Activated CD8-positive, alpha-beta memory T cell treated with anti-CD3 and anti-CD28 coated beads, Interleukin-2, amount 50 U/mL, for 4 hours (primary cell): Measurements from ENCODE around the gene CST3.
"Not testable (repeated sequence)": the region's sequence is repeated elsewhere in the genome, so short reads cannot be mapped to it uniquely, and the experiment has no call there.

Experiments
- DNase-seq: peaks from one replicate; pipeline ENCODE4 v3.0.0-alpha.2; 2020

The CST3 gene

DNA sequence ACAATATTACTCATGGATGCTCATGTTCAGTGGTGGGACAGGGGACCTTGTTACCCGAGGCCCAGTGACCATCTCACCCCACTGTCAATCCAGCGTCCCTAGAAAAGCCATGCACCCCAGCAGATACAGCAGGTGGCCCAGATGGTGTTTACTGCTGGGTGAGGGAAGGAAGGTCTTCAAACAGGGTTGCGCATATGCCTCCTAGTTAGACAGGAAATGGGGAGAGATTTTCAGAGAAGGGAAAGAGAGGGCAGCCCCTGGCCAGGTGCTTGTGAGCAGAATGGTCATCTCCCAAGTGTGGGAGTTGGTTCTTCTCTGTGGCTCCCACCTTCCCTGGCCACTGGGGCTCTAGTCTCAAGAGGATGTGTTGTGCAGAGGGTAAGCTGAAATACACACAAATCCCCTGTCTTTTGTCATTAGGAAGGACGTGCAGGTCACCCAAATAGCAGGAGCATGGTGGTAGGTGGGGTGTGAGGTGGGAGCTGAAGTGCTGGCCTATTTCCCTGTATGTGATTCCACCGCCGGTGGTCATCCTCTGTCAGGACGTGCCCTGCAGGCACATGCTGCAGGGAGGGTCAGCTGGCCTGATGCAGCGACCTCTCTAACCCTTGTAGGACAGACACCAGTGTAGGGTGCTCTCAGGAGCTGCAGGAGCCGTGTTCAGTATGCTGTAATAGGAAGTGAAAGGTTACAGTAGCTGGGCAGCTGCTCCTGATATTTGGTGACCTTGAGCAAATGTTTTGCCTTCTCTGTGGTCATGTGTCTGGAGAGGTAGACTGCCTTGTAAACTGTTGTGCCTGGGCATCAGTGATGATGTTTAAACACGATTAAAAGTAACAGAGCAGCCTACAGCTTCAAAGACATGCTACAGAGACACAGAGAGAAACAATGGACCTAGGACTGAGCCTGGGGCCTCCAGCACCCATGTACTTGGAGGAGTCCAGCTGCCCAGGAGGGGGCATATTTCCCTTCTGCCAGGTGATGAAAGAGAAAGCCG lies 3.2 kb upstream of the CST3 start:
- no peak for DNase-seq

DNA sequence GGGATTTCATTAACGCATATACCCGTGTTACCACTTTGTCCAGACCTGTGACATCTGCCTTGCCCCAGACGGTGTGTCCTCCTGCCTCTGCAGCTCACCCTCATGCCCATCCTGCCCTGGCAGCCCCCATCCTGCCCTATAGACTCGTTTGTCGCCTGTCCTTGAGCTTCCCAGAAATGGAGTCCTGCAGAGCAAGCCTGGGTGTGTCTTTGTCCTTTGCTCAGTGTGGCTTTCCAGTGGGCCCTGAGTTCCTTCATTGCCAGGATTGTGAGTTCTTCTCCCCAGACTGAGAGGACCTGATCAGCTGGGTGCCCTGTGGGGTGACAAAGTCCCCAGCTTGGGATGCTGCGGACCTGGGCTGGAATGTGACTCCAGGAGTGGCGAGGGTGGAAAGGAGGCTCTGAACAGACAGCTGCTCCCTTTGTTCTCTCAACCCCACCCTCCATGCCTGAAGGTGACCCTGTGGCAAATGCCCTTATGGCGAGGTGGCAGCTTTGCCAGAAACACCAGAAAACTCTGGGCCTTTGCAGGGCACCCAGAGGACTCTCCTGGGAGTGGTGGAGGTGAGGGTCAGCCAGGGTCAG lies 2.4 kb upstream of the CST3 start:
- no peak for DNase-seq

DNA sequence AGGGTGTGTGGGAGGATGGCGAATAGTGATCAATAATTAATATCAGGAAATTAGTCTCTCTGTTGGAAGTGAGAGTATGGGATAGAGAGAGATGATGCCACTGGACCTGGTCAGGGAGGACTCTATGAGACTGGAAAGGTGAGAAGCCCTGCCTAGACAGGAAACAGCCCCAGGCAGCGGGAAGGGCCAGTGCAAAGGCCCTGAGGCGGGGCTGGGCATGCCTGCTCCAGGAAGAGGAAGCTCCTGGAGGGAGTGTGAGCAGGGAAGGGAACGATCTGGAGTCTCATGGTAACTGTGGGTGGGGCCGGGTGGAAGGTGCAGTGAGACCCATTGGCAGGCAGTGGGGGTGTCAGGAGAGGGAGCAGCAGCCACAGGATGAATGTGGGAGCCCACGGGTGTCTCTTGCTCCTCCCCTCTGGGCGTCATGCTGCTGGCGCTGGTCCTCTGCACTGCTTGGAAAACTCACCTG lies 1.8 kb upstream of the CST3 start:
- no peak for DNase-seq

DNA sequence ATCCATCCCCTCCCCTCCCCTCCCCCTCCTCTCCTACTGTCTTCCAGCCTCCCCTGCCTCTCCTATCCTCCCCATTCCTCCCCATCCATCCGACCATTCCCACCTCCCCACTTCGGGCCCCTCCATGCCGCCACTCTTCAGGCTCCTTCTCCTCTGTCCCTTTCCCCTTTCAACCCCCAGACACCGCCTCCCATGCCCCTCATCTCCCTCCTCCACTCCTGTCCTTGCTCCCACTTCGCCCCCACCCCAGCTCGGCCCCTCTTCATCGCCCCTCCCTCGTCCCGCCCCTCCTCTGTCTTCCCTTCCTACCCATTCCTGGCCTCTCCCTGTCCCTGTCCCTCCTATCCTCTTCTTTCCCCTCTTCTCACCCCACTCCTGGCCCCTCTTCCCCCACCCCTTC lies 554 bp upstream of the CST3 start:
- DNase-seq, result no peak

DNA sequence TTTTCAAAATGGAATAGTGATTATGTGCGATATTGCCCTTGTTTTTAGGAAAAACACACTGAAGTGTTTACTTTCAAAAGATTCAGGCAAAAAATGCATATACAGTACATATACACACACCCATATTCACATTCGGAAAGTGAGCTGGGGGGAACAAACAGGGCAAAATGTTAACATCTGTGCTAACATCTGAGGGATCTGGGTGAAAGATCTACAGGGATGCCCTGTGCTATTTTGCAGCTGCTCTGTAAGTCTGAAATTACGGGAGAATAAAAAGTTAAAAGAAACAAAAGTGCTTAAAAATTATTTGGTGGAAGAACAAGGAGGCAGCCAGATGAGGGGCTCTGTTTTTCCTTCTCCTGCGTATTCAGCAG lies 860 bp downstream of the CST3 start:
- DNase-seq, result no peak

DNA sequence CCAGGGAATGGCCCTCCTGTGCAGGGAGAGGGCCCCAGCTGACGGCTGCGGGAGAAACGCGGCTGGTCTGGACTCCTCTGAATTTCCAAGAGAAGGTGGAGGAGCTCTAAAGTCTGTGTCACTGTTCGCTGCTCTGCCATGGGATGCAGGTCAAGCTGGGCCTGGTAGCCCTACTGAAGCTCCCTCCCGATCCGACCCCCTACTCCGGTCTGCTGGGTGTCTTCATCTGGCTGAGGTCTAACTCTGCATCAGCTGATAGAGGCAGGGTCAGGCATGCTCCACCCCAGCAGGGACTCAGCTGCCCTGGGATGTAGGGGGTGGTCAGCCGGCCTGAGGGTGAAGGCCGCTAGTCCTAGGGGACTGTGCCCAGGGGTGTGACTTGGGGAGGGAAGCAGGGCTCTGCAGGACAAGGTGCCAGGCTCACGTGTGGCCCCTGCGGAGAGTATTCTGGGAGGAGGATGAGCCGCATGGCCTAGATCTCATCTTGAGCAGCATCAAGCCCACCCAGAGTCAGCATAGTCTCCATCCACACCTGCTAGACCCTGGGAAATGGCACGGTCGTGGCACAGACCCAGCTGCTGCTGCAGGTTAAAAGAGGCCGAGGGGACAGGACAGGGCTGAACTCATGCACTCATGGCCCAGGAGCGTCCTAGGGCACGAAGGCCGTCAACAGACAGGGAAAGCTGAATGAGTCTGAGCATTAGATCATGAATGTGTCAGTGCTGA lies 1.4 kb downstream of the CST3 start:
- no peak for DNase-seq

DNA sequence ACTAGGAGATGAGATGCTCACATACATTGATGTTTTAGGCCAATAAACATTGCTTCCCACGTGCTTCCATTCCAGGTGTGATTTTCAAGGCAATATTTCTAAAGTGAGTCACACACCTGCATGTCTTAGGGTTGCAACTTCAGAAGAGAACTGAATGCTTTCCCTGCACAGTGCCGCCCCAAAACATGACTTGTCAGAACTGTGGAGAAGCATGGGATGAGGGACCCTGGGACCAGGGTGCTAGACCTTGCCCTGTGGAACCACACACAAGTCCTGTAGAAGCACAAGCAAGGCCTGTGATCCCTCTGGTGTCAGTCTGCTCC lies 2.0 kb downstream of the CST3 start:
- not testable (repeated sequence) for DNase-seq

DNA sequence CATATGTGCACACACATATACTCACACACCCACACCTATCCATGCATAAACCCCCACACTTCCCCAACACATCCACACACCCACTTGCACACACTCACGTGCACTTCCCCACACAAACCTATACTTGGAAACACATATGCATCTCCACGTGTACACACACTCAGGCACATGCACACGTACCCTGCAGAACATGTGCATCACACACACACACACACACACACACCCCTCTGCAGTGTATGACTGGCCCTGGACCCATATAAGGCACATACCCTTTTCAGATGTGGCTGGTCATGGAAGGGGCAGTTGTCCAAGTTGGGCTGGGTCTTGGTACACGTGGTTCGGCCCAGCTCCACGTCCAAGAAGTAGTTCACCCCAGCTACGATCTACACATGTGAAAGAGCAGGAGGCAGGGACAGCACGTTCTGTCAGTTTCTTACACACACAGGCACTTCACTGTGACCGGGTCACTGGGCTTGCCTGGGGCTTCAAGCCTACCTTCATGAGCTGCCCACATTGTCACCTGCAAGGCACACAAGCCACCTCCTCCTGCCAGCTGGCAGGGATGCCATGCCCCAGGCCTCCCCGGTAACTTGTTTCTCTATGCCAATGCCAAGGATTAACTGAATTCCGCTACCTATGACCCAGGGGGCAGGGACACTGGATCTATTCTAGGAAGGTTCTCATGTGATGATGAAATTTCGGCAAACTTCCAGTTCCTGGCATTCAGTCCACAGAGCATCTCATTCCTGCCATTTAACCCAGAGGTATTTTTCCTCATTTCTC lies 2.6 kb downstream of the CST3 start:
- DNase-seq, result no peak

DNA sequence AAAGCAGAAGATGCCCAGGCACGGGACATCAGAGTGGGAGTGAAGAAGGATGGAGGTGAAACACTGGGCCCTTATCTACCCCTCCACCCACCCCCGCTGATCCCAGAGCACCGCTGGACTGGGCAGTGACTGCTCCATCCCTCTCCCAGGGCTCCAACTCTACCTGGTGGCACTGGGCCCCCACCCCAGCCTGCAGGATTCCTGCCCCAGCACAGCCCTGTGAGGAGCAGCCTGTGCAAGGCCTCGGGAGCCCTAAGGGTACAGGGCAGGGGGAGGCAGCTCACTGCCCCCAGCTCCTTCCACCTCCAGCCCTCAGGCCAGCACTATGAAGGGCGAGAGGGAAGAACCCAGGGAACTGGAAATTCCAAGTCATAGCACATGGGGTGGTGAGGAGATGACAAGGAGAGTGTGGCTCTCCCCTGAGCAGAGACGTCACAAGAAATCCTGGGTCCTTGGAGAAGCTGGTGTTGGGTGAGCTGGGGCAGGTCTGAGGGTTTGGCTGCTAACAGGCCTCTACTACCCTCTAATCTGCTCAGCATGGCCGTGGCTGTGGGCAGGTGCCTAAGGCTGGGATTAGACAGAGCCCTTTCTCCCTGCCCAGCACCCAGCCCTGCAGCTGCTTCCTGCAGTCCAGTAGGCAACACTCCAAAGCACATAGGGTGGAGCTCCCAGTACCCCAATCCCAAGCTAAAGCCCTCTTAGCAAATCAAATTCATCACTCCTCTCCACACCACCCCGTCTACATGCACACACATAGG lies 3.5 kb downstream of the CST3 start:
- DNase-seq, result no peak

DNA sequence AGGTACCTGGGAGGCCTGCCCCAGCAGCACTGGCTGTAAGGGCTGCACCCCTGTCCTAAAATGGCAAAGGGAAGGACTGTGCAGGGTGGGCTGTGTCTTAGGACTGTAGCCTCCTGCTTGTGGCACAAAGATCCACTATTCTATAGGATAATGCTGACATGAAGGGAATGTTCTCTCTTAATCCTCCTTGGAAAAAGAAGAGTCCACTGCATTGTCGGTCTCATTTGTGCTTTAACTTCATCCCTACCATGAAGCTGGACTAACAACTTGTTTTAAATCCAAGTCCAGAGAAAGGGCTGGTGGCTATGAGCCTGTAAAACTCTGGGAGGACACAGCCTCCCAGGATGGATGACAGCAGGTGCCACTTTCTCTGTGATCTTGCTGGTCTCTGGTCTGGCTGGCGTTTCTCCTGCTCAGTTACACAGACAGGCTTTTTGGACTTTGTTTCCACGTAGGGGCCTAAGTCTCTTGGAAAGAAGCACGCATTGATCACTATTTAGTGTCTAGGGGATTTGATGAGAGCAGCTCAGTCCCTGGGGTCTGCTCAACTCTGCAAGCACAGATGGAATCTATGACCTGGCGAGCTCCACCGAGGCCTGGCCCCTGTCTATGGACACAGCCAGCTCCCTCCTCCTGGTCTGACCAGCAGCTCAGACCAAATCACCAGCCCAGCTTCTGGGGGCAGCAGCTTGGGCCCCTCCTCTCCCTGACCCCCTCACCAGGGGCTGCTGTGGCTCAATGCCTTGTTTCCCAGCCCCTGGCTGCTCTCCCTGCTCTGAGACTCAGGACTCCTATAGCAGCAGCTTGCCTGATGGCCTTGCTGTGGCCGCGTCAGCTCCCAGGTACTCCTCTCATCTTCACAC lies 4.8 kb downstream of the CST3 start:
- no peak for DNase-seq

DNA sequence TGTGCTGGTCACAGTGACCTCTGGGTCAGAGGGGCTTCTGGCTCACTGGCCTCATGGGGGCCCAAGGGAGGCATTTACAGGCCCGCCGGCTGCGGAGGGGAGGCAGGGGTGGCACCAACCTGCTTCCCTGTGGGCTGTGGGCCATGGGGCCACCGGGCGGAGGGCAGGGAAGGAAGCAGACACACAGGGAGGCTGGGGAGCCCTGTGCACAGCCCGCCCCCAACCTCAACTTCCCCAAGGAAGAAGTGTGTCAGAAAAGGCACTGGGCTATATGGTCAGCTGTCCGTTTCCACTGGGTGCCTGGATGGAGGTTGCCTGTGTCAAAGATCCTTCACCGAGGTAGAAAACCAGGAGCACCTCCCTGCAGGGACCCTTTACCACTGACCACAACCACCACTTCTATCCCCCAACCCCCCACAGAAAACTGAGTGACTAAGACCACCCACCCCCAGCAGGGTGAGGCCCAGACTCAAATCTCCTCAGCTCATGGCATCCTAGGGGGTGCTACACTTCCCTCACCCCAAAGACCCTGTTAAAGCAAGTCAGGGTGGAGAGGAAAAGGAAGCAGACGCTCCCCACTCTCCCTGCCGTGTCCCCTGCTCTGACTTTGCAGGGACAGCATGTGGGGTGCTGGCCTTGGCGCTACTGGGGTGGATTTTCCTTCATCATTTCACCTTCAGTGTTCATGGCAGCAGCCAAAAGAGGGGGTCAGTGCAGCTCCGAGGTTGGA lies 5.6 kb downstream of the CST3 start:
- DNase-seq, result no peak

DNA sequence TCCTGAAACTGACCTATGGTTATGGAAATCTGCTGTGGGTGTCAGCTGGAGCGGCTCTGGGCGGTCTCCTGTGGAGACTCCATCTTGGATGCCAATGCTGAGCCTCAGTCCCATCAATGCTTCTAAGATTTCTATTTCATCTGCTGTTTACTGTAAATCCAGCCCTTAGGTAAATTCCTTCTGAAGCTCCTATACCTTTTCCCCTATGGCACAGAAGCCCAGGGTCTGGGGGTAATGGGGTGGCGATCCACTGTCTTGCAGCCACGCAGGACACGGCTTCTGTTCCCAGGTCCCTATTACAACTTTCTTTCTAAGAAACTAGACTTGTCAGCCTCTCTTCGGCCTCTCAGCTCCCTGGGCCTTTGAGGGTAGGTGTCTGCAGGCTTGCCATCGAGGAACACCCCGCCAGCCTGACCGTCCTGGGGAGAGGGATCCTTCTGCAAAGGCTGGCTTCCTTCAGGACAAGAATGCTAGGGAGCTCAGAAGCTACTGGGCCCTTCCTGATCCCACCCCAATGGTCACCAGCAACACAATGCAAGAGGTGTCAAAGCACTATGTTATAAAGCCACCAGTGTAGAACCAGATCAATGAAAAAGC lies 6.4 kb downstream of the CST3 start:
- no peak for DNase-seq

DNA sequence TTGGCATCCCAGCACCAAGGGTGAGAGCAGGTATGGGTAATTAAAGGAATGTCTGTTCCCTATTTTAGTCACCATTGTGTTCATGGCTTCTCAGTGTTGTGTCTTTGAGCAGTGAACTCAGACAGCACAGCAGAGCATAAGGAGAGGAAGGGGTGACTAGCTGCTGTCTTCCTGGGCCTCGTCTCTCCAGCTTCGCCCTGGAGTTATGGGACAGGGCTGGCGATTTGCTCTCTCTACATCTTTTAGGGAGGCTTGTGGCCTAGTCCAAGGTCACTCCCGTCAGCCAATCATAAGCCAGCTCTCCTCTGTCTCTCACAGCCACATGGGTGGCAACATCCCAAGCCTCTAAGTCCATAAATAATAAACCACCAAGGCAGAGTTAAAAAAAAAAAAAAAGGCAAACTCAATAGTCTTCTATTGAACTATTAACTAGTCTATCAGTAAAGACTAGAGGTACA lies 7.3 kb downstream of the CST3 start:
- DNase-seq, result no peak

DNA sequence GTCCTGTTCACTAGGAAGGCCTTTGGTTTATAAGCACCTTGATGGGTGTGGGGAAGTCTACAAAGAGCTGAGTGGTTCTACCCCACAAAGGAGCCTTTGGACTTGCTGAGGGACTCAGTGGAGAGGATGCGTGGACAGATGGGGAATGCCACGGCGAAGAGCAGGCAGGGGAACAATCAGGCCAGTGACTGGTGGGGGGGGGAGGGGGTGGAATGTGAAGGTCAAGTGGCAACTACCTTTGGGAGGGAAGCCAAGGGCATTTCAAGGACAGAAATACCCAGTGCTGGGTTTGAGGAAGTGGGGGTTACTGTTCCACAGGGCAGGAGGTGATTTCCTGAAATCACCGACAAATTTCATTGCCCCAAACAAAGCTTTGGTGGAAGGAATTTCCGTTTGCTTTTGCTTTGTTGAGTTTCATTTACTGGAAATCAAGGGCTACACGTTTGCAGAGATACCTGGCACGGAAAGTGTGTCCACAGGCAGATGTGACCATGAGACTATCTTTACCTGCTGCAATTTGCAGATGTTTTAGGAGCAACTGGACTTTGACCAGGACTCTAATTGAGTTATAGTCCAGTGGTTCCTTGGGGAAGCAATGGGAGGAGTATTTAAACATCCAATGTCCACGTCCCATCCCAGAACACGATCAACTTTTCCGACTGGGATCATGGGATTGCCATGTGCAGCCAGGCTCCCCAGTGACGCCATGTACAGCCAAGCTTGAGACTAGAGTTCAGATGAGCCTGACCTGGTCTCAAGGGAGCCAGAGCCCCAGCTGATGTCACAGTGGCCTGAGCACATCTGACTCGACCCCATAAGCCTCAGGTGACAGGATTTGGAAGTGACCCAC lies 8.0 kb downstream of the CST3 start:
- DNase-seq, result no peak

DNA sequence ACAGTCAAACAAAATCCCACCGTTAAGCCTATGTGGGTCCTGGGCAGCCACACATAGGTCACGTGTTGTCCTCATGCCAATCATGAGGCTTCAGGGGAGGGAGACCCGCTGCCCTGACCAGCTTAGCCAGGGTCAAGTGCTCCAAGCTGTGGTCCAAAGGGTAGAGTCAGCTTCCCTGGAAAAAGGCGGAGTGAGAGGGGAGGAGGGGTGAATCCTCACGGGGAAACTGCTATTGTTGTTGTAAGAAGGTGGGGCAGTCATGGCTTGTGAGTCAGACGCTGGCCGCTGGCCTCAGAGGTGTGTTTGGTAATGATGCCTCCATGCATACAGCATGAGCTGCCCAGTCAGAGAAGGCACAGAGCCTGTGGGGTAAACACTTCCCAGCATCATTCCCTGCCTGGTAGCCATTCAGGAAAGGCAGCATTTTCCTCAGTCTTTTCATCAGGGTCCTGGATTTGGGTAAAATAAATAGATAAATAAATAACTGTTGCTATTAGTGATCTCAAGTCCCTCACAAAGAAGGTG lies 8.7 kb downstream of the CST3 start:
- DNase-seq, result no peak

DNA sequence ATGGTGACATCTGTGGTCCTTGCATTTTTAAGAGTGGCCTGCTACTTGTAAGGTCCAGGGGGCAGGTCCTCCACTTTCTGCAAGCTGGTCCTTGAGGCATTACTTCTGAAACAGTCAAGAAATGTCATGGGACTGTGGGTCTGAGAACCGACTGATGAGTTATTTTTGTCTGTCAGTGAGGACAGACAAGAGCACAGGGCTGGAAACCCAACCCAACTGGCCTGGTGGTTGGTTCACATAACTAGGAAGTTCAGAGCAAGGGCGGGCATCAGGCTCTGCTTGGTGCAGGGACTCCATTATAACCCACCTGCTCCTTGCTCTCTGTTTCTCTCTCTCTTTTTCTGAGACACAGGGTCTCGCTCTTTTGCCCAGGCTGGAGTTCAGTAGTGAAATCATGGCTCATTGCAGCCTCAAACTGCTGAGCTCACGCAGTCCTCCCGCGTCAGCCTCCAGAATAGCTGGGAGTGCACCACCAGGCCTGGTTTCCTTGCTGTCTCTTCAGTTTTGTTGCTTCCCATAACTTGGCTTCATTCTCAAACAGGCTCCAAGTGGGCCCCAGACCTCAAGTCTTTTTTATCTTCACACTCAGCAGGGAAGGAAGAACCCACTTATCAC lies 9.2 kb downstream of the CST3 start:
- DNase-seq, result no peak

DNA sequence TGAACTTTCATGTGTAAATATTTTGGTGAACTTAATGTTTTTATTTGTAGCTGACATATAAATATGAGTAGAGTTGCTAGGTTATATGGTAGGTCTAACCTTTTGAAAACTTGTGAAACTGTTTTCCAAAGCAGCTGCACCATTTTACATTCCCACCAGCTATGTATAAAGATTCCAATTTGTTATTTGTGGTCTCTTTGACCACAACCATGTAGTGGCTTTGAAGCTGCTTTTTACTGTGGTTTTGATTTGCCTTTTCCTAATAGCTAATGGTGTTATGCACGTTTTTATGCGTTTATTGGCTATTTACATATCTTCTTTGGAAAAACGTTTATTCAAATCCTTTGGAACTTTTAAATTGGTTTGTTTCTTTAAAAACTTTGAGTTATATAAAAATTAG lies 10.3 kb downstream of the CST3 start:
- no peak for DNase-seq

DNA sequence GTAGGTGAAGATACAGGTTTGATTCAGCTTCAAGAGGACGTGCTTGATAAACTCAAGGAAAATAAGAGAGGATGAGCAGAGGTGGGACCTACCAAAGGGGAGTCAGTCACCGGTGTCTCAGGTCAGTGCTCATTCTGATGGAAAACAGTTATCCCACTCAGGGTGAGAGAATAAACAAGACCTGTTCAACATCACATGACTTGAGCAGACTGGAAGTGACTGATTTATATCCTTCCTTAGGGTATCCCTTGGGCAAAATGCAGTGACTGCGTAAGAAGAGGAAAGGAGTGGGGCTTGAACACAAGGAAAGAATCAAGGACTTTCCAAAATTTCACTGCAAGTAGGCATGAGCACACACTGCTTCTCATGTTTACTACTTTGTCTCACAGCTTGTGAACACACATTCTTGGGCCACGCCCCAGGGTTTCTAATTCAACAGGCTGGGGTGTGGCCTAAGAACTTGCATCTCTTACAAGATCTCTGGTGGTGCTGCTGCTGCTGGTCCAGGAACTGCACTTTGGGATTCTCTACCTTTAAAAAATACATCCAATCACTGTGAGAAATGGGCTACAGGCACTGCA lies 11.6 kb downstream of the CST3 start:
- no peak for DNase-seq
